Progenitor cell of endocrine pancreas (in vitro differentiated cells): ENCODE data around the gene RHOT2. TPM values are rescaled to one million over a fixed set of nuclear protein-coding genes. Genes with fewer than 3 reads are reported as not detected.

ENCODE experiments used
- DNase-seq: peaks from one replicate; pipeline ENCODE4 v3.0.0; 2021; ENCODE audit warnings: low spot score; ENCODE audit not compliant: unreplicated experiment
- H3K27ac Mint-ChIP-seq: 2 replicates; pipeline ENCODE4 v1.8.0; 2021; ENCODE audit warnings: mild to moderate bottlenecking, moderate library complexity, mixed read lengths
- H3K27me3 Mint-ChIP-seq: 2 replicates; pipeline ENCODE4 v1.8.0; 2021; ENCODE audit warnings: mixed read lengths
- H3K36me3 Mint-ChIP-seq: 2 replicates; pipeline ENCODE4 v1.8.0; 2022; ENCODE audit warnings: mixed read lengths; ENCODE audit not compliant: insufficient read depth
- H3K4me1 Mint-ChIP-seq: 2 replicates; pipeline ENCODE4 v1.8.0; 2021; ENCODE audit warnings: low read depth, mixed read lengths
- H3K4me3 Mint-ChIP-seq: 2 replicates; pipeline ENCODE4 v1.8.0; 2021; ENCODE audit warnings: low read depth, mild to moderate bottlenecking, moderate library complexity, mixed read lengths
- H3K9me3 Mint-ChIP-seq: 2 replicates; pipeline ENCODE4 v1.8.0; 2021; ENCODE audit warnings: low read depth, mixed read lengths
- total RNA-seq: library from RNA; stranded (reverse); gene quantifications from 2 replicates; pipeline ENCODE4 v1.2.1, GENCODE V29; 2021
- TF ChIP-seq, protein P1 (sequence below): fragments of 200-600 bp; sonication (generic); IDR thresholded peaks from one replicate; pipeline ENCODE4 v1.5.0; 2021; ENCODE audit warnings: antibody characterized with exemption, mild to moderate bottlenecking; ENCODE audit not compliant: unreplicated experiment

Gene RHOT2
- total RNA-seq, 1 donor from 2014 or later, result 153 TPM

DNA sequence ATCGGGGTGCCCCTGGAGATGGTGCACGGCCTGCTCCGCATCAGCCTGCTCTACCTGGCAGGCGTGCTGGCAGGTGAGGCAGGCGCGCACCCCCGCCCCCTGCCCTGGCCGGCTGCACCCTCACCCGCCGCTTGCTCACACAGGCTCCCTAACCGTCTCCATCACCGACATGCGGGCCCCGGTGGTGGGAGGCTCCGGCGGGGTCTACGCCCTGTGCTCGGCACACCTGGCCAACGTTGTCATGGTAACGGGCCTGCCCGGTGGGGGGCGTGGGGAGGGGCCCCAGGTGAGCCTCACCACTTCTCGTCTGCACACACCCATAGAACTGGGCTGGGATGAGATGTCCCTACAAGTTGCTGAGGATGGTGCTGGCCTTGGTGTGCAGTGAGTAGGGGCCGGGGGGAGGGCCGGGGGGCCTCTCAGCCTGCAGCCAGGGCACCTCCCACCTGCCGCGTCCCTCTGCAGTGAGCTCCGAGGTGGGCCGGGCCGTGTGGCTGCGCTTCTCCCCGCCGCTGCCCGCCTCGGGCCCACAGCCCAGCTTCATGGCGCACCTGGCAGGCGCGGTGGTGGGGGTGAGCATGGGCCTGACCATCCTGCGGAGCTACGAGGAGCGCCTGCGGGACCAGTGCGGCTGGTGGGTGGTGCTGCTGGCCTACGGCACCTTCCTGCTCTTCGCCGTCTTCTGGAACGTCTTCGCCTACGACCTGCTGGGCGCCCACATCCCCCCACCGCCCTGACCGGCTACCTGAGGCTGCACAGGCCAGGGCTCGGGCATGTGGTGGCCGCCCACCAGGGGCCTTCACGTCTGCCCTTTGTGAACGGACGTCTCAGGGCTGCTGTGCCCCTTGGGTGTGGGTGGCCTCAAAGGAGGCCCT lies 9.6 kb downstream of the RHOT2 start:
- Mint-ChIP-seq H3K9me3 (no peaks in the 10 kb centered on the region), H3K27ac (no peak overlapping the region), H3K4me1 (peaks cover 8% of the 10 kb centered on the region), H3K4me3 (no peak overlapping the region), H3K36me3 (peaks cover 6% of the 10 kb centered on the region), H3K27me3 (peaks cover 4% of the 10 kb centered on the region)
- DNase-seq, result no peak
- TF ChIP-seq, protein P1, sequence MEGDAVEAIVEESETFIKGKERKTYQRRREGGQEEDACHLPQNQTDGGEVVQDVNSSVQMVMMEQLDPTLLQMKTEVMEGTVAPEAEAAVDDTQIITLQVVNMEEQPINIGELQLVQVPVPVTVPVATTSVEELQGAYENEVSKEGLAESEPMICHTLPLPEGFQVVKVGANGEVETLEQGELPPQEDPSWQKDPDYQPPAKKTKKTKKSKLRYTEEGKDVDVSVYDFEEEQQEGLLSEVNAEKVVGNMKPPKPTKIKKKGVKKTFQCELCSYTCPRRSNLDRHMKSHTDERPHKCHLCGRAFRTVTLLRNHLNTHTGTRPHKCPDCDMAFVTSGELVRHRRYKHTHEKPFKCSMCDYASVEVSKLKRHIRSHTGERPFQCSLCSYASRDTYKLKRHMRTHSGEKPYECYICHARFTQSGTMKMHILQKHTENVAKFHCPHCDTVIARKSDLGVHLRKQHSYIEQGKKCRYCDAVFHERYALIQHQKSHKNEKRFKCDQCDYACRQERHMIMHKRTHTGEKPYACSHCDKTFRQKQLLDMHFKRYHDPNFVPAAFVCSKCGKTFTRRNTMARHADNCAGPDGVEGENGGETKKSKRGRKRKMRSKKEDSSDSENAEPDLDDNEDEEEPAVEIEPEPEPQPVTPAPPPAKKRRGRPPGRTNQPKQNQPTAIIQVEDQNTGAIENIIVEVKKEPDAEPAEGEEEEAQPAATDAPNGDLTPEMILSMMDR, result no peak

DNA sequence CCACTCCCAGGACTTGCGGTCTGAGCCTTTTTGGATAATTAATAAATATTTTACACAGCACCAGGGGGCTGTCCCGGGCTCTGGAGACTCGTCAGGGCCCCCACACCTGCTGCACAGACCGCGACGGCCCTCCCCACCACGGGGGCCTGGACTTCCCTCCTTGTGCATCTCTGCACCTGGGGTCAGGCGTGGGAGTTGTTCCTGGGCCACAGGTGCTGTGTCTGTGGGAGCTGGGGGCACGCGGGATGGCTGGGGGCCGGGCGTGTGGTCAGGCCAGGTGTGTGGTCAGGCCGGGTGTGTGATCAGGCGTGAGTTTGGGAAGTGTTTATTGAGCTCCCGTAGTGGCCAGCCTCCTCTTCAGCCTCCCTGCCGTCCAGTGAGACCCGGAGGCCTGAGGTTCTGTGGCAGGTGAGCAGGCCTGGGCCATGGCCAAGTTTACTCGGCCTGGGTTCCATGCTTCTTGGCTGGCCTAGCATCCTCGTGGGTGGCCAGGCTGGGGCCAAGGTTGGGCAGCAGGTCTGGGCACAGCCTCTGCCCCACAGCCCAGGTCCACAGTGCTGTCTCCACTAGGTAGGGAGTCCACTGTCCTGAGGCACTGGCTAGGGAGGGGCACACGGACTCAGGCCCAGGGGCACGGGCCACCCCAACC lies 10.4 kb downstream of the RHOT2 start:
- TF ChIP-seq, protein P1, result no peak
- H3K27ac Mint-ChIP-seq, result no peak overlapping the region
- DNase-seq, result no peak
- peaks cover 10% of the 10 kb centered on the region for H3K4me1 Mint-ChIP-seq
- peaks cover 4% of the 10 kb centered on the region for H3K27me3 Mint-ChIP-seq
- H3K9me3 Mint-ChIP-seq, result no peaks in the 10 kb centered on the region
- H3K4me3 Mint-ChIP-seq, result no peak overlapping the region
- H3K36me3 Mint-ChIP-seq, result peaks cover 7% of the 10 kb centered on the region

DNA sequence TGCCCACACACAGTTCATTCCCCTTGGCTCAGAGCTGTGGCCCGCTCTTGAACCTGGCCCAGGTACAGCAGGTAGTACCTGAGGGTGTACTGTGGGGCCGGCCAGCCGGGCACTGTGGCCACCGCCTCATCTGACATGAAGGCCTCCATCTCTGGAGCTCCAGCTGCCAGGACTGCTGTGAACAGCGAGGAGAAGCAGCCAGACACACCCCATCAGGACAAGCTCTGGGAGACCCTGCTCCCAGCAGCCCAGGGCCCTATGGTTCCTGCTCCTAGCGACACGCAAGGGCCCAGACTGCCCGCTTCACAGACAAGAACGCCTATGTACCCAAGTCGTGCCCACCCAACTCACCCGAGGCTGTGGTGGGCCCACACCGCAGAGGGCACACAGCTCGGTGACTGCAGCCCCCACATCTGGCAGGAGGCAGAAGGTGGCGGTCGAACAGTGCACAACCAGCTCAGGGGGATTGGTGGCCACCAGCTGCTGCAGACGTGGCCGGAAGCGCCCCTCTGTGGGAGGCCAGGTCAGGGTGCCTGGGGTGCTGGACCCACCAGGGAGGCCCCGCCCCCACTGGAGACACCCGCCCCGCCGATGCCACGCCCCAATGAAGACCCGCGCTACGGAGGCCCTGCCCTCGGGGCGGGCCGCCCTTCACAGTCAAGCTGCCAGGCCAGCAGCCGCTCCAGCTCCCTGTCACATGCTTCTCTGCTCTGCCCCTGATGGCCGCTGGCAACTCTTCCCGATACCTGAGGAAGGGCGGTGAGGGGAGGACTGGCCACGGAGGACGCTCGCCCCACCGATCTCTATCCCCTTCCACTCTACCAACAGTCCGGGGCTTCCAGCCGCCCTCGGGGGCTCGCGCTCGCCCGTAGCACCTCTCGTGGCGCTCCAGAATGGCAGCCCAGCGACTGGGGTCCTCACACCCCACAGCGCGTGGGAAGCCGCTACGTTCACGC lies 11.2 kb downstream of the RHOT2 start:
- TF ChIP-seq, protein P1, result no peak
- Mint-ChIP-seq H3K4me3 (peak overlapping the region; percentile 61), H3K9me3 (no peaks in the 10 kb centered on the region), H3K27ac (peak overlapping the region; percentile 59), H3K4me1 (peaks cover 10% of the 10 kb centered on the region), H3K36me3 (peaks cover 7% of the 10 kb centered on the region), H3K27me3 (peaks cover 4% of the 10 kb centered on the region)
- peak; percentile 53 for DNase-seq

DNA sequence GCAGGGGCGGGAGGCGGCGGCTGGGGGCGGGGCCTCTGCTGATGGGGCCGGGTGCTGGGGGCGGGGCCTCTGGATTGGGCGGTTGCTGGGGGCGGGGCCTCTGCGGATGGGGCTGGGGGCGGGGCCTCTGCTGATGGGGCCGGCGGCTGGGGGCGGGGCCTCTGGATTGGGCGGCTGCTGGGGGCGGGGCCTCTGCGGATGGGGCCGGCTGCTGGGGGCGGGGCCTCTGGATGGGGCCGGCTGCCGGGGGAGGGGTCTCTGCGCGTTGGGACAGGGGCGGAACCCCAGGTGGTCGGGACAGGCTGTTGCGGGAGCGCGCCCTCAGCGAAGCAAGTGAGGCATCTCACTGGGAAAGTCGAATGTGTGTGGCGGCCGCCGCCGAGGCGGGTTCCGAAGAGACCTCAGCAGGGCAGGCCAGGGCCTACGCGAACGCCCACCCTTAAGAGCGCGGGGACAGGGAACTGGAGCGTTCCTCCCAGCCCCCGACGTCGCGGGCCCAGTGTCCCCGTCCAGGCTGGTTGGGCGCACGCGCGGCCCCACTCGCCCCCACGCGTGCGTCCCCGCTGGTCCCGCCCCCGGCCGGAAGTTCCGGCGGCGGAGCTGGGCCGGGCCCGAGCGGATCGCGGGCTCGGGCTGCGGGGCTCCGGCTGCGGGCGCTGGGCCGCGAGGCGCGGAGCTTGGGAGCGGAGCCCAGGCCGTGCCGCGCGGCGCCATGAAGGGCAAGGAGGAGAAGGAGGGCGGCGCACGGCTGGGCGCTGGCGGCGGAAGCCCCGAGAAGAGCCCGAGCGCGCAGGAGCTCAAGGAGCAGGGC lies 12.1 kb downstream of the RHOT2 start, which contains the start of gene STUB1:
TSS of gene STUB1 (plus strand) at position 597 of the 811 bp plus-strand sequence. CDS start at position 713, 116 bp downstream.
- Mint-ChIP-seq H3K27ac (peak within 1 kb of the TSS; percentile 85), H3K4me1 (peaks cover 10% of the 10 kb centered on the region), H3K4me3 (peak within 1 kb of the TSS; percentile 79), H3K27me3 (peaks cover 2% of the 10 kb centered on the region), H3K36me3 (peaks cover 7% of the 10 kb centered on the region), H3K9me3 (no peaks in the 10 kb centered on the region)
- TF ChIP-seq, protein P1, result no peak
- DNase-seq, result peak; percentile 82
